ENCODE data around the gene TRERF1. TPM values are rescaled to one million over a fixed set of nuclear protein-coding genes. Genes with fewer than 3 reads are reported as not detected.

The TRERF1 gene
- total RNA-seq, 1 experiment from 2014 or later = 13.9 TPM

DNA sequence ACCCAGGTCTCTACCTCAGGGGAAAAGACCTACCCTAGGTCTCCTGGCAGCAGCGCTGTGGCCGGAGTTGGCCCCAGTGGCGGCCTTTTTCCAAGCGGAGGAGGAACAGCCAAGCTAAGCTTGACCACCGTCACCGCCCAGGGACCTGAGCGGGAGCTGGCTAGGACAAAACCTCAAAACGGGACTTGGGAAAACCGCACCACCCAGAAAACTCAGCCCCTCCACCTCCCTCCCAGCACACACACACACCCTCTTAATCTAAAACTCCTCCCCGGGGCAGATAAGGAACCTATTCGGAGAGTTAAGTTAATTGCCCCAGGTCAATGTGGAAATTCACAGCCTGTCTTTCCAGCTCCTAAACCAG is 2.7 kb upstream of the TRERF1 start:
- Histone ChIP-seq H3K36me3 (ENCODE audit: low read depth, low read length) (no peaks in the 10 kb centered on the region), H3K9me2 (replicated peaks; ENCODE audit: low read length) (no peaks in the 10 kb centered on the region), H3K4me1 (ENCODE audit: insufficient read depth, low read length) (peaks cover 8% of the 10 kb centered on the region), H2AFZ (ENCODE audit: low read length) (no peak overlapping the region), H3K4me2 (ENCODE audit: low read length) (no peak overlapping the region), H3K79me2 (ENCODE audit: low read length) (peaks cover 25% of the 10 kb centered on the region), H3K4me3 (ENCODE audit: low read length) (no peak overlapping the region), H3K27me3 (ENCODE audit: low read length) (no peaks in the 10 kb centered on the region), H3K27ac (ENCODE audit: low read length) (no peak overlapping the region), H3K9me3 (ENCODE audit: low read length) (no peaks in the 10 kb centered on the region), H4K20me1 (ENCODE audit: low read length) (no peaks in the 10 kb centered on the region), H3F3A (ENCODE audit: low read length, unreplicated experiment) (no peaks in the 10 kb centered on the region), H3K9ac (ENCODE audit: low read length) (no peak overlapping the region)
- ChIA-PET CTCF (no interaction called here), POLR2A (ENCODE audit: unreplicated experiment) (no interaction called here)
- intact Hi-C loops (cut with micrococcal nuclease) = loop anchor here (5.0 kb wide), 2 partner anchors 52 to 93 kb away; no protein-coding TSS in a partner anchor
- DNase-seq = no peak
- BruUV-seq (replicated peaks) = no TSS peak
- no peak for TF ChIP-seq EZH2phosphoT487 (IDR thresholded peaks at IDR 0.05; ENCODE audit: borderline replicate concordance, low read length)
- TF ChIP-seq EZH2 (IDR thresholded peaks at IDR 0.05; ENCODE audit: low read length, unreplicated experiment) = no peak
- TF ChIP-seq, protein P1, sequence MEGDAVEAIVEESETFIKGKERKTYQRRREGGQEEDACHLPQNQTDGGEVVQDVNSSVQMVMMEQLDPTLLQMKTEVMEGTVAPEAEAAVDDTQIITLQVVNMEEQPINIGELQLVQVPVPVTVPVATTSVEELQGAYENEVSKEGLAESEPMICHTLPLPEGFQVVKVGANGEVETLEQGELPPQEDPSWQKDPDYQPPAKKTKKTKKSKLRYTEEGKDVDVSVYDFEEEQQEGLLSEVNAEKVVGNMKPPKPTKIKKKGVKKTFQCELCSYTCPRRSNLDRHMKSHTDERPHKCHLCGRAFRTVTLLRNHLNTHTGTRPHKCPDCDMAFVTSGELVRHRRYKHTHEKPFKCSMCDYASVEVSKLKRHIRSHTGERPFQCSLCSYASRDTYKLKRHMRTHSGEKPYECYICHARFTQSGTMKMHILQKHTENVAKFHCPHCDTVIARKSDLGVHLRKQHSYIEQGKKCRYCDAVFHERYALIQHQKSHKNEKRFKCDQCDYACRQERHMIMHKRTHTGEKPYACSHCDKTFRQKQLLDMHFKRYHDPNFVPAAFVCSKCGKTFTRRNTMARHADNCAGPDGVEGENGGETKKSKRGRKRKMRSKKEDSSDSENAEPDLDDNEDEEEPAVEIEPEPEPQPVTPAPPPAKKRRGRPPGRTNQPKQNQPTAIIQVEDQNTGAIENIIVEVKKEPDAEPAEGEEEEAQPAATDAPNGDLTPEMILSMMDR (conservative IDR thresholded peaks at IDR 0.05; ENCODE audit: low read depth, low read length) = no peak
- ATAC-seq = no peak

DNA sequence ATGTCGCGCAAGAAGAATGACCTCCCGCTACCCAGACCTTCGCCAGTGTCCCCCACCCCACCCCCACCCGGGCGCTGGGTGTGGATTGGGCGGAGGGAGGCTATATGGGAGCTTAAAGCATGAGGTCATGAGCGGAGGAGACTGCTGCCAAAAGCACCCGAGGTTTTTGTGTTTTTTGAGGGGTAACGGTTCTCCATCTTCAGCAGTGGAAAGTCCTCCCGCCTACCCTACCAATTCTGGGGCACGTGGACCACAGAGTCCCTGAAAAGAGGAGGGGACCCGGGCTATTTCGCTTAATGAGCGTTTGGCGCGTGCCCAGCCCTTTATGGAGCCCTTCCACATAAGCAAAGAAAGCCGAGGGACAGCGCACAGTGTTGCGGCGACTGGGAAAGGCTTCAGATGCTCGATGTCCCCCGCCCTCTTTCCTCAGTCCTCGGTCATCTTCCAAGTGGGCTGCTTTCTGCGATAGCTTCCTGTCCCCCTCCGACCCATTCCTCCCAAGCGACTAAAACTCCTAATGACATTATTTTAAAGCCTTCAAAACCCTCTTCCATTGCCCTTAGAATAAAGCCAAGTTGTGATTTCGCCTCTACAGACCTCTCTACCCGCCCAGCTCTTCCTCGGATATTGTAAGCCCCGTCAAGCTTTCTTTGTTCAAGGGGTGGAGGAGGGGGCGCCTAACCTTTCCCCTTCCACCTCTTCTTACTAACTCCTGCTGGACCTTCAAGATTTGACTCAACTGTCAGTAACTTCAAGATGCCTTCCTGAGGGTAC is 2.1 kb upstream of the TRERF1 start:
- ChIA-PET POLR2A (ENCODE audit: unreplicated experiment) (interaction anchor here (0.6 kb wide), 1 partner anchor 52 kb away, joined by 4 read pairs; no protein-coding TSS in a partner anchor), CTCF (interaction anchor here (1.0 to 1.2 kb wide), 2 partner anchors 94 to 159 kb away, joined by 6 to 8 read pairs; no protein-coding TSS in a partner anchor)
- no peak for ATAC-seq
- Histone ChIP-seq H3K27ac (ENCODE audit: low read length) (no peak overlapping the region), H3K79me2 (ENCODE audit: low read length) (peaks cover 31% of the 10 kb centered on the region), H3K4me3 (ENCODE audit: low read length) (peak overlapping the region; percentile 71), H3K9me2 (replicated peaks; ENCODE audit: low read length) (no peaks in the 10 kb centered on the region), H4K20me1 (ENCODE audit: low read length) (peaks cover 3% of the 10 kb centered on the region), H3K4me1 (ENCODE audit: insufficient read depth, low read length) (peaks cover 12% of the 10 kb centered on the region), H3K9ac (ENCODE audit: low read length) (peak overlapping the region; percentile 90), H3F3A (ENCODE audit: low read length, unreplicated experiment) (no peaks in the 10 kb centered on the region), H3K36me3 (ENCODE audit: low read depth, low read length) (no peaks in the 10 kb centered on the region), H2AFZ (ENCODE audit: low read length) (peak overlapping the region; percentile 76), H3K9me3 (ENCODE audit: low read length) (no peaks in the 10 kb centered on the region), H3K4me2 (ENCODE audit: low read length) (peak overlapping the region; percentile 95), H3K27me3 (ENCODE audit: low read length) (no peaks in the 10 kb centered on the region)
- no peak for TF ChIP-seq EZH2 (IDR thresholded peaks at IDR 0.05; ENCODE audit: low read length, unreplicated experiment)
- TF ChIP-seq, protein P1 (conservative IDR thresholded peaks at IDR 0.05; ENCODE audit: low read depth, low read length) = no peak
- no peak for TF ChIP-seq EZH2phosphoT487 (IDR thresholded peaks at IDR 0.05; ENCODE audit: borderline replicate concordance, low read length)
- no peak for DNase-seq
- BruUV-seq (replicated peaks) = no TSS peak
- intact Hi-C loops (cut with micrococcal nuclease) = loop anchor here (5.0 kb wide), 2 partner anchors 52 to 93 kb away; no protein-coding TSS in a partner anchor
